NOMO-1 treated with DMSO at 0.1 percent for 48 hours (cell line): ENCODE measurements around the gene SMO.
"Not testable (repeated sequence)": the region's sequence is repeated elsewhere in the genome, so short reads cannot be mapped to it uniquely, and the experiment has no call there.

Source experiments
- DNase-seq: peaks from one replicate; lab custom pipeline; 2025; ENCODE audit not compliant: unreplicated experiment; lab: John Stamatoyannopoulos, UW

SMO gene

DNA sequence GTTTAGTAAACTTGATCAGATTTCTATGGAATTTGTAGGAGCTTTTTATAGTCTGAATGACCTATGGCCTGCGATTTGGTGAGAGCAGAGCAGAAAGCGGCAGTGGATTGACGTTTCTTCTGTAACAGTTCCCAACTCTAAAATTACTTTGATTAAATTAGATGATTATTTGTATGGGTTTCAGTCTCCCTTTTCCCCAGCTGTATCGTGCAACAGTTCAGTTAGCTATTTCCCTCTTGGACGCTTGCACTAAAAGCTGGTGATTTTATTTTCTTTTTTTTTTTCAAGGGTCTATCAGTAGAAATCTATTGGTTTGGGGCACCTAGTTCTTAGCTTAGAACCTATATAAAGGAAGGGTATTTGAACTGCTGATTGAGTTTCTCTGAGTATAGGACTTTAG lies 43.2 kb downstream of the SMO start:
- no peak for DNase-seq

- DNase-seq = no peak
Observed at GRCh38 chr7:129238546-129238945, 50.1 kb downstream of the SMO start.

GRCh38 chr7:129240119-129240820 lies 51.8 kb downstream of the SMO start:
- DNase-seq = no peak

- DNase-seq = no peak
Observed at GRCh38 chr7:129244220-129244619, 55.8 kb downstream of the SMO start.

DNA sequence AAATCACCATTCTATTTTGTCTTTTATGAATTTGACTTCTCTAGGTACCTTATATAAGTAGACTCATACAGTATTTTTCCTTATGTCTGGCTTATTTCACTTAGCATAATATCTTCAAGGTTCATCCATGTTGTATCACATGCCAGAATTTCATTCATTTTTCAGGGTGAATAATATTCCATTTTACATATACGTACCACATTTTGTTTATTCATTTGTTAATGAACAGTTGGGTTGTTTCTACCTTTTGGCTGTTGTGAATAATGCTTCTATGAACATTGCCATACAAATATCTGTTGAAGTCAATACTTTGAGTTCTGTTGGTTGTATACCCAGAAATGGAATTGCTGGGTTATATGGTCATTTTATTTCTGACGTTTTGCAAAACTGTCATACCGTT lies 57.1 kb downstream of the SMO start:
- no peak for DNase-seq

GRCh38 chr7:129247087-129247486 lies 58.7 kb downstream of the SMO start:
- no peak for DNase-seq

GRCh38 chr7:129252128-129252527 lies 63.7 kb downstream of the SMO start:
- no peak for DNase-seq

- not testable (repeated sequence) for DNase-seq
Observed at GRCh38 chr7:129252603-129253002, 64.2 kb downstream of the SMO start.

DNA sequence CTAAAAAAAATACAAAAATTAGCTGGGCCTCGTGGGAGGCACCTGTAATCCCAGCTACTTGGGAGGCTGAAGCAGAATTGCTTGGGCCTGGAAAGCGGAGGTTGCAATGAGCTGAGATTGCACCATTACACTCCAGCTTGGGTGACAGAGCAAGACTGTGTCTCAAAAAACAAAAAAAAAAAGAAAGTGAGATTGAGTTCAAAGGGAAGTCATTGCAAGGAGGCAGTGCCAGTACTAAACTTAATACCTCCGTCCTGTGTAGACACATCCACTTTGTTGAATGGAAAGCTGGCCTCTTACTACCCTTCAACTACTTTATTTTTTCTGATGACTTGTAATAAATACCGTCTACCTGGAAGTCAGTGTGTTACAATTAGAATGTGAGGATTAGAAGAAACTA lies 67.4 kb downstream of the SMO start:
- DNase-seq = no peak

DNA sequence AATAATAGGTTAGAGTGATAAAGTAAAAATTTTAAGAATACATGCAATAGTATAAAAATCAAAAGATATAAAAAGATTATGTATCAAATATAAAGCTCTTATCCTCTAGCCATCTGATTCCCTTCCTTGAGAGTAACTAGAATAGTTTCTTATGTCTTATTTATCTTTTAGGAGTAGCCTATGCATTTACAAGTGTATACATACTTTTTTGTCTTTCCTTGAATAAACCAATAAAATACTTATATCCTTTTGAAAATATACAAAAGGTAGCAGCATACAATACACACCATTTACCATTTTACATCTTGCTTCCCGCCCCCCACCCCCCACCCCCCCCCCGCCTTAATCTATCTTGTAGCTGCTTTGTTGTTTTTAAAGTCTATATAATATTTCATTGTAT lies 67.8 kb downstream of the SMO start:
- DNase-seq = no peak

DNA sequence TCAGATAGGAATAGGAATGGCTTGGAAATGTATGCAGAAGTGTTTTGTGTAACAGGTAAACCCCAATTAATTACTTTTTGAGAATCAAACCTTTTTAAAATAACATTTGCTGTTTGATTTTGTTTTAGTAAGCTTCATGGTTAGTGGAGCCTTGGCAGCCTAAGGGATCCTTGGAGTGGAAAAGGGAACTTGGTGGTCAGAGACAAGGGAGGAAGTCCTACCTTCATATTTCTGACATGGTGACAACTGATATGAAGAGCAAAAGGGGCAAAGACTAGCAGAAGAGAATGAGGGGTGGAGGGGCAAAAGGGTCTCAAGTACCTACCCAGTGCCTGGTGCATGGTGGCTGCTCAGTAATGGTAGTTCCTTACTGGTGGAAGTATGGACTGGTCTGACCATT lies 68.7 kb downstream of the SMO start:
- no peak for DNase-seq

DNA sequence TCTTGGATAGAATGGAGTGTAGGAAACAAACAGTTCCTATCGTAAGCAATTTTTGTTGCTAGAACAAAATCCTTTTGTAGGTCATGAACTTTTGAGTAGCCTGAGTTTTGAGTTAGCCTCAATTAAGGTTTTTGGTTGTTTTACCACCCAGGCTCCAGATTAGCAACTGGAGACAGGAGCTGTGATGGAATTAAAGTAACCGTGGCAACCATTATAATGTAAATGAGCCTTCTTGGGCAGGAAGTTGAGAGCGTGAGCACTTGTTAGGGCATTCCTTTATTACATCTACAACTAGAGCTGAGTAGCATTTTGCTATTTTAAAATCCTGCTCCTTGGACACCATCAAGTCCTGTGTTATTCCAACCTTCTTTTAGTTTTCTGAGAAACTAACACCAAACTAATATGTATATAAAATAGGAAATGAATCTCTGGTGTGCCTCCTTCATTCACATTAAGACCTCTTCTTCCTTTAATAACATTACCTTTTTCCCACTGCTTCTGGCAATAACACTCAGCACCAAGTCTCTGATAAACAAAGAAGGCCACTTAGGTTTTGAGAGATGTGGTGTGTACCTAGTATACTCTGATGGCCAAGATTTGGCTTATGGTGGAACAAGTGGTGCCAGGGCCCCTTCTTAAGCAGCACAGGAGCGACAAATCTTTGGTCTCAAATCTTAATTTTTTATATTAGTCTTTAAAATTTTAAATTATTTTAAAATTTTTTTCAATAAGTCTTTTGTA lies 70.4 kb downstream of the SMO start:
- no peak for DNase-seq

- no peak for DNase-seq
Observed at GRCh38 chr7:129262324-129262723, 73.9 kb downstream of the SMO start.
